H9 (cell line): ENCODE measurements around the gene GALE. TPM values are rescaled to one million over a fixed set of nuclear protein-coding genes. Genes with fewer than 3 reads are reported as not detected.

Experiments used
- DNase-seq: peaks from one replicate; pipeline ENCODE4 v3.0.0-alpha.2; 2017
- H2AFZ ChIP-seq: one replicate; pipeline ENCODE4 v1.6.1; 2013; ENCODE audit warnings: mild to moderate bottlenecking, low read length, control low read depth, moderate library complexity
- H2AK5ac ChIP-seq: 2 replicates; pipeline ENCODE4 v1.6.1; 2013; ENCODE audit warnings: low read length, control low read depth, mixed read lengths; ENCODE audit not compliant: insufficient read length
- H2BK120ac ChIP-seq: one replicate; pipeline ENCODE4 v1.6.1; 2013; ENCODE audit warnings: low read depth, mild to moderate bottlenecking, low read length, control low read depth, inconsistent platforms; ENCODE audit not compliant: poor library complexity, severe bottlenecking
- H2BK12ac ChIP-seq: 2 replicates; pipeline ENCODE4 v1.6.1; 2013; ENCODE audit warnings: low read length, control low read depth, mixed read lengths, low read depth; ENCODE audit not compliant: insufficient read length
- H2BK15ac ChIP-seq: 2 replicates; pipeline ENCODE4 v1.6.1; 2013; ENCODE audit warnings: low read depth, low read length, control low read depth
- H2BK20ac ChIP-seq: one replicate; pipeline ENCODE4 v1.6.1; 2013; ENCODE audit warnings: low read depth, mild to moderate bottlenecking, low read length, control low read depth, inconsistent platforms; ENCODE audit not compliant: poor library complexity, severe bottlenecking
- H2BK5ac ChIP-seq: 2 replicates; pipeline ENCODE4 v1.6.1; 2013; ENCODE audit warnings: low read length, control low read depth, mixed read lengths; ENCODE audit not compliant: insufficient read length
- H3K14ac ChIP-seq: 2 replicates; pipeline ENCODE4 v1.6.1; 2013; ENCODE audit warnings: low read length, control low read depth; ENCODE audit not compliant: insufficient read depth
- H3K18ac ChIP-seq: 2 replicates; pipeline ENCODE4 v1.6.1; 2013; ENCODE audit warnings: low read depth, mild to moderate bottlenecking, mixed read lengths, low read length, control low read depth; ENCODE audit not compliant: insufficient read length
- H3K23ac ChIP-seq: 2 replicates; pipeline ENCODE4 v1.6.1; 2013; ENCODE audit warnings: low read length, control low read depth, mixed read lengths, low read depth; ENCODE audit not compliant: insufficient read length
- H3K23me2 ChIP-seq: 2 replicates; pipeline ENCODE4 v1.6.1; 2013; ENCODE audit warnings: low read depth, mild to moderate bottlenecking, mixed read lengths, low read length, control low read depth; ENCODE audit not compliant: insufficient read length, poor library complexity, severe bottlenecking
- H3K27ac ChIP-seq: 2 replicates; pipeline ENCODE4 v1.5.1; 2013; ENCODE audit warnings: low read length, control low read depth, mixed read lengths, low read depth; ENCODE audit not compliant: insufficient read length
- H3K27me3 ChIP-seq: 2 replicates; pipeline ENCODE4 v1.6.1; 2013; ENCODE audit warnings: low read length, control low read depth, inconsistent platforms; ENCODE audit not compliant: insufficient read depth
- H3K4ac ChIP-seq: 2 replicates; pipeline ENCODE4 v1.6.1; 2013; ENCODE audit warnings: low read depth, mild to moderate bottlenecking, control low read depth, inconsistent platforms, low read length, moderate library complexity
- H3K4me1 ChIP-seq: 2 replicates; pipeline ENCODE4 v1.6.1; 2013; ENCODE audit warnings: low read length, control low read depth, inconsistent platforms; ENCODE audit not compliant: insufficient read depth
- H3K4me2 ChIP-seq: 2 replicates; pipeline ENCODE4 v1.6.1; 2013; ENCODE audit warnings: low read length, control low read depth, mixed read lengths; ENCODE audit not compliant: insufficient read length, insufficient read depth
- H3K56ac ChIP-seq: 2 replicates; pipeline ENCODE4 v1.6.1; 2013; ENCODE audit warnings: low read depth, mild to moderate bottlenecking, mixed read lengths, low read length, control low read depth; ENCODE audit not compliant: insufficient read length
- H3K79me1 ChIP-seq: 2 replicates; pipeline ENCODE4 v1.6.1; 2013; ENCODE audit warnings: low read depth, mild to moderate bottlenecking, moderate library complexity, low read length, control low read depth, inconsistent platforms; ENCODE audit not compliant: insufficient read depth, poor library complexity, severe bottlenecking
- H3K79me2 ChIP-seq: 2 replicates; pipeline ENCODE4 v1.6.1; 2013; ENCODE audit warnings: low read length, control low read depth, inconsistent platforms; ENCODE audit not compliant: insufficient read depth
- H3K9ac ChIP-seq: 2 replicates; pipeline ENCODE4 v1.6.1; 2013; ENCODE audit warnings: low read length, control low read depth, mixed read lengths; ENCODE audit not compliant: insufficient read length; ENCODE audit errors: extremely low read depth
- H3K9me3 ChIP-seq: one replicate; pipeline ENCODE4 v1.6.1; 2013; ENCODE audit warnings: low read depth, low read length, inconsistent platforms; ENCODE audit not compliant: control insufficient read depth
- H3T11ph ChIP-seq: one replicate; pipeline ENCODE4 v1.6.1; 2013; ENCODE audit warnings: mild to moderate bottlenecking, low read length, control low read depth, inconsistent platforms
- H4K20me1 ChIP-seq: one replicate; pipeline ENCODE4 v1.6.1; 2013; ENCODE audit not compliant: control insufficient read depth, insufficient read length, insufficient read depth
- H4K5ac ChIP-seq: 2 replicates; pipeline ENCODE4 v1.6.1; 2013; ENCODE audit warnings: low read depth, mild to moderate bottlenecking, mixed read lengths, low read length, control low read depth; ENCODE audit not compliant: insufficient read length
- H4K8ac ChIP-seq: replicated peaks from 2 replicates; pipeline ENCODE4 v1.6.1; 2013; ENCODE audit warnings: low read length, control low read depth, mixed read lengths, low read depth; ENCODE audit not compliant: insufficient read length
- H4K91ac ChIP-seq: 2 replicates; pipeline ENCODE4 v1.6.1; 2013; ENCODE audit warnings: low read depth, mild to moderate bottlenecking, moderate library complexity, mixed read lengths, low read length, control low read depth; ENCODE audit not compliant: insufficient read length
- H3K27ac Mint-ChIP-seq, 3 experiments: 2 replicates in 2 of 3; 3 replicates in 1 of 3; pipeline ENCODE4 v1.8.0; 2020 to 2021; ENCODE audit warnings: mixed read lengths in 3 of 3, mild to moderate bottlenecking in 1 of 3, moderate library complexity in 1 of 3
- H3K27me3 Mint-ChIP-seq: 2 replicates; pipeline ENCODE4 v1.8.0; 2021; ENCODE audit warnings: low read depth, mild to moderate bottlenecking, moderate library complexity, mixed read lengths
- H3K36me3 Mint-ChIP-seq, 3 experiments: 2 replicates in 2 of 3; 3 replicates in 1 of 3; pipeline ENCODE4 v1.8.0; 2020 to 2021; ENCODE audit warnings: low read depth in 3 of 3, mixed read lengths in 3 of 3; ENCODE audit not compliant: insufficient read depth in 1 of 3
- H3K4me1 Mint-ChIP-seq, 2 experiments: 2 replicates each; pipeline ENCODE4 v1.8.0; 2020; ENCODE audit warnings: mixed read lengths in 2 of 2
- H3K4me3 Mint-ChIP-seq, 2 experiments: 2 replicates in 1 of 2; 3 replicates in 1 of 2; pipeline ENCODE4 v1.8.0; 2020 to 2021; ENCODE audit warnings: mild to moderate bottlenecking in 2 of 2, mixed read lengths in 2 of 2, moderate library complexity in 1 of 2
- H3K9me3 Mint-ChIP-seq, 2 experiments: 2 replicates in 1 of 2; 3 replicates in 1 of 2; pipeline ENCODE4 v1.8.0; 2020; ENCODE audit warnings: mild to moderate bottlenecking in 2 of 2, mixed read lengths in 2 of 2, moderate library complexity in 1 of 2
- CTCF ChIP-seq: fragments of 200-600 bp; sonication (generic); conservative IDR thresholded peaks from 3 replicates; pipeline ENCODE4 v1.8.0; 2021; ENCODE audit warnings: antibody characterized with exemption, mild to moderate bottlenecking
- WGBS: extraction: QIAGEN DNeasy Blood & Tissue Kit; methylation state at CpG from one replicate; pipeline ENCODE4 v1.1.7; 2013; ENCODE audit warnings: missing lambda C conversion rate, low lambda C conversion rate, mixed read lengths; ENCODE audit not compliant: insufficient read length; ENCODE audit errors: extremely low coverage; 5-methylcytosine and 5-hydroxymethylcytosine counted together
- total RNA-seq: library from RNA; stranded (reverse); gene quantifications from 2 replicates; pipeline ENCODE4 v1.2.1, GENCODE V29; 2021

Gene GALE
- total RNA-seq, 1 experiment from 2014 or later, result 36.0 TPM

GRCh38 chr1:23797478-23798448, 2.8 kb downstream of the GALE start:
- Histone ChIP-seq H4K20me1 (no peaks in the 10 kb centered on the region), H2BK5ac (no peak overlapping the region), H3K23ac (no peak overlapping the region), H4K8ac (no peak overlapping the region), H3K79me1 (peaks cover 4% of the 10 kb centered on the region), H3K27me3 (no peaks in the 10 kb centered on the region), H3K79me2 (no peaks in the 10 kb centered on the region; the same call in 1 of the 2 replicates), H3K4me1 (no peaks in the 10 kb centered on the region; the same call in 1 of the 2 replicates), H2AK5ac (no peak overlapping the region), H3K27ac (no peak overlapping the region), H3K23me2 (peaks cover 11% of the 10 kb centered on the region), H3K9ac (no peak overlapping the region), H3T11ph (no peak overlapping the region), H3K56ac (no peak overlapping the region), H3K9me3 (no peaks in the 10 kb centered on the region), H4K5ac (no peak overlapping the region), H2BK120ac (no peak overlapping the region), H3K18ac (no peak overlapping the region), H2AFZ (no peak overlapping the region), H2BK12ac (no peak overlapping the region), H2BK15ac (no peak overlapping the region), H4K91ac (no peak overlapping the region), H3K4ac (no peak overlapping the region), H3K4me2 (no peak overlapping the region), H2BK20ac (no peak overlapping the region), H3K14ac (no peak overlapping the region)
- DNase-seq, result no peak
- TF ChIP-seq CTCF, result no peak
- Mint-ChIP-seq H3K4me3 (no peak overlapping the region), H3K27me3 (peaks cover 8% of the 10 kb centered on the region), H3K9me3 (no peaks in the 10 kb centered on the region), H3K36me3 (peaks cover 4 to 45% (median 28%) of the 10 kb centered on the region in 3 experiments; a peak in 5 of 7 replicates), H3K27ac (no peak overlapping the region), H3K4me1 (peaks cover 9 to 11% of the 10 kb centered on the region in 2 experiments)
- no CpG with 5 or more reads among the region's 20 CpGs for WGBS
